GM13976 (cell line): ENCODE results near the gene WDR1.

ENCODE experiments used
- DNase-seq: peaks from one replicate; pipeline ENCODE4 v3.0.0; 2012; ENCODE audit warnings: low spot score
- in situ Hi-C: fragments of 300-500 bp; cut with MboI; formaldehyde crosslinking; loops from one replicate; pipeline ENCODE4 v1.12.0; 2022; ENCODE audit warnings: low sequenced_read_pairs, mixed read lengths, inconsistent platforms; ENCODE audit not compliant: unreplicated experiment
- TF ChIP-seq, protein P1 (sequence below): IDR thresholded peaks from 2 replicates; pipeline ENCODE4 v1.5.1; 2012; ENCODE audit warnings: borderline replicate concordance, mild to moderate bottlenecking; ENCODE audit not compliant: insufficient read depth; ENCODE audit errors: extremely low read depth, missing control alignments, control extremely low read depth

Gene WDR1

DNA sequence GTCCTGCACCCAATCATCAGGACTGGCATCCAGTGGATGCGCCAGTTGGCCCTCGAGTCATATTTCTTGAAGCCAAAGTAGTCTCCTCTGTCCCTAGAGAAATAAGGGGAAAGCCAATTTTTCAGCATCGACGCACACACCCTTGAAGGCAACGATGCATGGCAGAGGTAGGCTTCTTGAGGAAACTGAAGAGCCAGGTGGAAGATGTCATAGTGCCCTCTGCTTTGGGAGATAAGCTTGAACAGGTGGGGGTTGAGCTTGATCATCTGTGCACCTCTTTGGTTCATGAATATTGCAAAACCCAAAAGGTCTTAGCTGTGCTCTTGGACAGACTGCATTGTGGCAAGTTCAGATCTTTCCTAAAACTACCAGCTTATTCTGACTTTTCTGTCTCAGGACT, 34.6 kb upstream of the WDR1 start:
- no peak for DNase-seq

DNA sequence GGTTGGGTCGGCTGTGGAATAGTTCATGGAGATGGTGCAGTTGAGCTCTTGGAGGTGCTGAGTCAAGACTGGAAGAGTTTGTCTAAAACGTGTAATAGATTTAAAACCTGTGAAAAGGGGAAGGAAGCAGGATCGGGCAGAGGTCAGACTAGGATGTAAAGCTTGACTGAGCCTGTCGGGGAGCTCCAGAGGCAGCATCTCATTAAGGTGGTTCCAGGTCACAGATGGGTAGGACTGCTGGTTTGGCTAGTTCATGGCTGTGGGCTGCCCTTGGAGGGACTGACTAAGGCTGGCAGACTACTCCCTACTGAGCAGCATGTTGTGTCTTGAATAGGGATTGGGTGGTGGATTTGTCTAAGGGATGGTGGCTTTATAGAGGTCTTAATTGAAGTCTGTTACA, 28.4 kb upstream of the WDR1 start:
- in situ Hi-C loops: no loop called here
- DNase-seq: no peak
- TF ChIP-seq, protein P1, sequence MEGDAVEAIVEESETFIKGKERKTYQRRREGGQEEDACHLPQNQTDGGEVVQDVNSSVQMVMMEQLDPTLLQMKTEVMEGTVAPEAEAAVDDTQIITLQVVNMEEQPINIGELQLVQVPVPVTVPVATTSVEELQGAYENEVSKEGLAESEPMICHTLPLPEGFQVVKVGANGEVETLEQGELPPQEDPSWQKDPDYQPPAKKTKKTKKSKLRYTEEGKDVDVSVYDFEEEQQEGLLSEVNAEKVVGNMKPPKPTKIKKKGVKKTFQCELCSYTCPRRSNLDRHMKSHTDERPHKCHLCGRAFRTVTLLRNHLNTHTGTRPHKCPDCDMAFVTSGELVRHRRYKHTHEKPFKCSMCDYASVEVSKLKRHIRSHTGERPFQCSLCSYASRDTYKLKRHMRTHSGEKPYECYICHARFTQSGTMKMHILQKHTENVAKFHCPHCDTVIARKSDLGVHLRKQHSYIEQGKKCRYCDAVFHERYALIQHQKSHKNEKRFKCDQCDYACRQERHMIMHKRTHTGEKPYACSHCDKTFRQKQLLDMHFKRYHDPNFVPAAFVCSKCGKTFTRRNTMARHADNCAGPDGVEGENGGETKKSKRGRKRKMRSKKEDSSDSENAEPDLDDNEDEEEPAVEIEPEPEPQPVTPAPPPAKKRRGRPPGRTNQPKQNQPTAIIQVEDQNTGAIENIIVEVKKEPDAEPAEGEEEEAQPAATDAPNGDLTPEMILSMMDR: no peak

More for the DNA sequence above, 34.6 kb upstream of the WDR1 start:
- in situ Hi-C loops: loop anchor here (25.0 kb wide), 1 partner anchor 261 kb away; no protein-coding TSS in a partner anchor
- TF ChIP-seq, protein P1: no peak

DNA sequence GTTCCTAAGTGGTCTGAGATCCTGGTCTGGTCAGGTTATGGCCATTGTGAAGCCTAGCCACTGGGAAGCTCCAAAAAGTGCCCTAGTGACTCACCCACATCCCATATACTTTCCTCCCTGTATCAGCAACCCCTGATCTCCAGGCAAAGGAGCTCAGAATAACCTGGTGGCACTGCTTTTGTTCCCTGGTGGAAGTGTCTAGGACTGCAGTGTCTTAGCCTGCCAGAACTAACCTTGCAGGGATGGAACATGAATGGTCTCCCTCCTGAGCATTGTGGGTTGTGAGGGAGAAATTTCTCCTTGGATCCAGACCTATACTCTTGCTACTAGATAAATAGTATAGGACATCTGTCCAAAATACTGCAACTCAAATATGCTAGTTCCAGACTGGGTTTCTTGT, 27.9 kb upstream of the WDR1 start:
- in situ Hi-C loops: no loop called here
- TF ChIP-seq, protein P1: no peak
- no peak for DNase-seq

DNA sequence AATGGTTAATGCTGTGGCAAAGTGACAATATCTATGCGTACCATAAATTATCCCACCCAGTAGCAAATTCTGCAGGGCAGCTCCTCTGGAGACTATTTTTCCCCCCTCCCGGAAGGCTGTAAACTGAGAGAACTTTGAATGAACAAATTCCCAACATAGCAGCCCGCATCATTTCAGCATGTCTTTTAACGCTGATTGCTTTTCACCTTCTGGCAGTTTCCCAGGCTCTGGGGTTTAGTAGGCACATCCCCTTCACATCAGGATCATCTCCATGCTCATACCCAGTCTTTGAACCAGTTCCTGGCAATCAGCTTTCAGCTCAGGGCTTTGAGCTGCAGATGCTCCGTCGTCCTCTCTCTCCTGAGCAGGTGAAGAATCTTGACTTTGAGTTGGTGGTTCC, 26.6 kb upstream of the WDR1 start:
- TF ChIP-seq, protein P1: no peak
- no peak for DNase-seq
- in situ Hi-C loops: no loop called here

DNA sequence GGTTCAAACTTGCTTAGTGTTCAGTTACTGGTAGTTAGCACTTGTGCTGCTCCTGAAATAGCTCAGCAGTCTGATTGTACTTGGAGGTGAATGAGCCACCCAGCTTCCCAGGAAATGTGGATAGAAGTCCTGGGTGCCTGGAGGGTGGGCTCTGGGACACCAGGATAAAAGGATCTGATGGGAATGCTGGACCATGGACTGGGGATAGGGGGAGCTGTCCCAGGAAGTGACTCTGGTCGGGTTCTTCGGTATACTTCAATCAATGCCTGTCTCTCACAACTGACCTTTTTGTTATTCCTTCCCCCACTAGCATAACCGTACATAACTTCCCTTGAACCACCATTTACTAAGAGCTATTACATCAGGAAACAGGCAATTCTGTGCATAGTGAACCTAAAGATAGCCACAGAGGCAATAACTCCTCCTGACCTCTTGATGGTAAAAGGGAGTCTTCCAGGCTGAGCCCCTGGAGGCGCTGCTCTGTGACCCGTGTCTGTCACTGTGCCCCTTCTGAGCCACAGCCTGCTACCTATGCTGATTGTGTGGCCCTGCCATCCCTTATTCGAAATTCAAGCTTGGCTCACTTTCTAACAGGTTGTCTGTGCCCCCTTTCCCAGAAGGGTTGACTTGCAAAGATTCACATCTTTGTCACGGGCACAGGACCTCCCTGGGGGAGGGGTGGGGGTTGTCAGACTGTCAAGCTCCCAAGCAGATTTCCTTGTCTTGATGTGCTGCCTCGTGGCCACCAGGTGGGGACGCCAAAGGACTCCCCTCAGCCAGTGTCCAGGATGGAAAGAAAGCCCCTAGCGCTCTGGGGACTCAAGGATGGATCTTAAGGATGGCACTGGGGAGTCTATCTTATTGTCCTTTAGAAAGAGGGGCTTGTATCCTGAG, 24.5 kb upstream of the WDR1 start:
- TF ChIP-seq, protein P1: no peak
- DNase-seq: no peak
- in situ Hi-C loops: no loop called here

DNA sequence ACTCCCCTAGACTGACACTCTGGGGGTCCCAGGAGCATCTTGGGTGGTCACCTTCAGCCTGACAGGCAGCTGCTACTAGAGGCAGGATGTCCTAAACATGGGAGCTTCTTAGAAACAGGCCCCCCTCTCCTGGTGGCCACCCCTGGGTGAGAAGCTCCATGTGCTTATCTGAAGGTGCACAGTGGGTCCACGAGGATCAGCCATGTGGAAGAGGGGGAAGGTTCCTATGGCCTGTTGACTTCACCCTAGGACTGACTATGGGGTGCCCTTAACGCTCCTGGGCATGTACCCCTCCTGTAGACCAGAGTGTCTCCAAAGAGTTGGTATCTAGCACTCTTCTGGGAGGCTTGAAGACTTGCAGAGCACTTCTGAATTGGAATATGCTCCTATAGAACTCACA, 22.9 kb upstream of the WDR1 start:
- TF ChIP-seq, protein P1: no peak
- no peak for DNase-seq
- in situ Hi-C loops: no loop called here
